HFFc6 (cell line): Measurements from ENCODE around the gene BAIAP2L1. TPM values are rescaled to one million over a fixed set of nuclear protein-coding genes. Genes with fewer than 3 reads are reported as not detected.

Experiments
- DNase-seq: peaks from one replicate; pipeline ENCODE4 v3.0.0-alpha.2; 2018
- H3K27ac Mint-ChIP-seq: 2 replicates; pipeline ENCODE4 v1.8.0; 2020; ENCODE audit warnings: mild to moderate bottlenecking, mixed read lengths
- H3K27me3 Mint-ChIP-seq: 2 replicates; pipeline ENCODE4 v1.8.0; 2021; ENCODE audit warnings: mild to moderate bottlenecking, moderate library complexity, mixed read lengths; ENCODE audit not compliant: insufficient read depth
- H3K36me3 Mint-ChIP-seq: 2 replicates; pipeline ENCODE4 v1.8.0; 2021; ENCODE audit warnings: low read depth, mixed read lengths
- H3K4me1 Mint-ChIP-seq: 2 replicates; pipeline ENCODE4 v1.8.0; 2020; ENCODE audit warnings: low read depth, mixed read lengths
- H3K4me3 Mint-ChIP-seq: 2 replicates; pipeline ENCODE4 v1.8.0; 2020; ENCODE audit warnings: mild to moderate bottlenecking, moderate library complexity, mixed read lengths
- H3K9me3 Mint-ChIP-seq: 2 replicates; pipeline ENCODE4 v1.8.0; 2020; ENCODE audit warnings: mild to moderate bottlenecking, mixed read lengths
- CTCF ChIP-seq: fragments of 200-600 bp; sonication (generic); IDR thresholded peaks from 2 replicates; pipeline ENCODE4 v1.5.0; 2021; ENCODE audit warnings: antibody characterized with exemption, mild to moderate bottlenecking
- total RNA-seq, 6 experiments: library from RNA; stranded (reverse); fragmentation: NEBNext Ultra II Directional; extraction: Animal tissue kit (Norgen Biotek cat#: 25700); gene quantifications; 2 replicates in 1 of 6; 3 replicates in 5 of 6; pipeline ENCODE4 v1.2.3, GENCODE V29; 2021

Gene BAIAP2L1
- total RNA-seq, 6 experiments from 2014 or later: 12.9 to 17.5 (median 14.2) TPM

GRCh38 chr7:98396768-98397167 lies 4.1 kb downstream of the BAIAP2L1 start:
- Mint-ChIP-seq H3K27ac (no peak overlapping the region), H3K27me3 (no peaks in the 10 kb centered on the region), H3K36me3 (no peaks in the 10 kb centered on the region; the same call in 1 of the 2 replicates), H3K4me3 (no peak overlapping the region), H3K4me1 (peaks cover 34% of the 10 kb centered on the region), H3K9me3 (peaks cover 9% of the 10 kb centered on the region; the same call in 1 of the 2 replicates)
- no peak for DNase-seq
- no peak for TF ChIP-seq CTCF

- H3K4me1 Mint-ChIP-seq: peaks cover 34% of the 10 kb centered on the region
- no peak for TF ChIP-seq CTCF
- no peak for DNase-seq
- peaks cover 9% of the 10 kb centered on the region; the same call in 1 of the 2 replicates for H3K9me3 Mint-ChIP-seq
- H3K27me3 Mint-ChIP-seq: no peaks in the 10 kb centered on the region
- no peaks in the 10 kb centered on the region; the same call in 1 of the 2 replicates for H3K36me3 Mint-ChIP-seq
- no peak overlapping the region for H3K27ac Mint-ChIP-seq
- no peak overlapping the region for H3K4me3 Mint-ChIP-seq
Measured at GRCh38 chr7:98395951-98396350, 4.9 kb downstream of the BAIAP2L1 start.

GRCh38 chr7:98395481-98395880 lies 5.4 kb downstream of the BAIAP2L1 start:
- no peaks in the 10 kb centered on the region; the same call in 1 of the 2 replicates for H3K36me3 Mint-ChIP-seq
- no peak for DNase-seq
- no peak overlapping the region for H3K27ac Mint-ChIP-seq
- H3K4me1 Mint-ChIP-seq: peaks cover 34% of the 10 kb centered on the region
- H3K27me3 Mint-ChIP-seq: no peaks in the 10 kb centered on the region
- H3K4me3 Mint-ChIP-seq: no peak overlapping the region
- H3K9me3 Mint-ChIP-seq: peaks cover 9% of the 10 kb centered on the region; the same call in 1 of the 2 replicates
- TF ChIP-seq CTCF: no peak

GRCh38 chr7:98394377-98394836 lies 6.5 kb downstream of the BAIAP2L1 start:
- no peak for TF ChIP-seq CTCF
- peak overlapping the region; percentile 84 for H3K27ac Mint-ChIP-seq
- no peaks in the 10 kb centered on the region for H3K27me3 Mint-ChIP-seq
- no peaks in the 10 kb centered on the region; the same call in 1 of the 2 replicates for H3K36me3 Mint-ChIP-seq
- peaks cover 9% of the 10 kb centered on the region; the same call in 1 of the 2 replicates for H3K9me3 Mint-ChIP-seq
- peak overlapping the region; percentile 15; the same call in 1 of the 2 replicates for H3K4me3 Mint-ChIP-seq
- DNase-seq: peak; percentile 94
- peaks cover 28% of the 10 kb centered on the region for H3K4me1 Mint-ChIP-seq

DNA sequence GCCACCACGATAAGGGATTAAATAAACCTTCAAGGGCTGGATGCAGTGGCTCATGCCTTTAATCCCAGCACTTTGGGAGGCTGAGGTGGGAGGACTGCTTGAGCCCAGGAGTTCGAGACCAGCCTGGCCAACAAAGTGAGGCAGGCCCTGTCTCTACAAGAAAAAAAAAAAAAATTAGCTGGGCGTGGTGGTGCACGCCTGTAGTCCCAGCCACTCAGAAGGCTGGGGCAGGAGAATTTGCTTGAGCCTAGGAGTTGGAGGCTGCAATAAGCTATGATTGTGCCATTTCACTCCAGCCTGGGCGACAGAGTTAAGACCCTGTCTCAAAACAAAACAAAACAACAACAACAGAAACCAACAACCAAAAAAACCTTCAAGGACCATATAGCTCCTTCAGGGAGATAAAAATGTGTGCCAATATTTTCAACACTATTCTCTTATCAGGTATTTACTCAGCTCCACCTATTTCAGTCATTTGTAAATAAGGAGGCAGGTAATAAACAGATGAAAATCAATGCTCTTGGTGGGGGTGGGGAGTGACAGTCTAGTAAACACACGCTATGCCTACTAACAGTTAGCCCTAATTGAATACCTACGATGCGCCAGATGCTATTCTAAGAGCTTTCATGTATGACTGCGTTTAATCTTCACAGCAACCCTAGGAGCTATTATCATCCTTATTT lies 13.2 kb downstream of the BAIAP2L1 start:
- H3K4me1 Mint-ChIP-seq: no peaks in the 10 kb centered on the region

More for the DNA sequence above, 13.2 kb downstream of the BAIAP2L1 start:
- H3K27me3 Mint-ChIP-seq: no peaks in the 10 kb centered on the region
- H3K9me3 Mint-ChIP-seq: no peaks in the 10 kb centered on the region
- no peak overlapping the region for H3K4me3 Mint-ChIP-seq
- no peak for DNase-seq
- no peak overlapping the region for H3K27ac Mint-ChIP-seq
- no peak for TF ChIP-seq CTCF
- H3K36me3 Mint-ChIP-seq: 0 out of 2 replicates have a peak, but pooled peaks cover 4% of the 10 kb centered on the region
